Hematopoietic multipotent progenitor cell treated with erythropoietin and hydrocortisone succinate and interleukin-3 and kit ligand, for 17 days (in vitro differentiated cells): ENCODE results near the gene GSTP1.
"Not testable (repeated sequence)": the region's sequence is repeated elsewhere in the genome, so short reads cannot be mapped to it uniquely, and the experiment has no call there.

ENCODE experiments used
- DNase-seq: peaks from one replicate; pipeline ENCODE4 v3.0.0-alpha.2; 2015; ENCODE audit warnings: low spot score

Gene GSTP1

DNA sequence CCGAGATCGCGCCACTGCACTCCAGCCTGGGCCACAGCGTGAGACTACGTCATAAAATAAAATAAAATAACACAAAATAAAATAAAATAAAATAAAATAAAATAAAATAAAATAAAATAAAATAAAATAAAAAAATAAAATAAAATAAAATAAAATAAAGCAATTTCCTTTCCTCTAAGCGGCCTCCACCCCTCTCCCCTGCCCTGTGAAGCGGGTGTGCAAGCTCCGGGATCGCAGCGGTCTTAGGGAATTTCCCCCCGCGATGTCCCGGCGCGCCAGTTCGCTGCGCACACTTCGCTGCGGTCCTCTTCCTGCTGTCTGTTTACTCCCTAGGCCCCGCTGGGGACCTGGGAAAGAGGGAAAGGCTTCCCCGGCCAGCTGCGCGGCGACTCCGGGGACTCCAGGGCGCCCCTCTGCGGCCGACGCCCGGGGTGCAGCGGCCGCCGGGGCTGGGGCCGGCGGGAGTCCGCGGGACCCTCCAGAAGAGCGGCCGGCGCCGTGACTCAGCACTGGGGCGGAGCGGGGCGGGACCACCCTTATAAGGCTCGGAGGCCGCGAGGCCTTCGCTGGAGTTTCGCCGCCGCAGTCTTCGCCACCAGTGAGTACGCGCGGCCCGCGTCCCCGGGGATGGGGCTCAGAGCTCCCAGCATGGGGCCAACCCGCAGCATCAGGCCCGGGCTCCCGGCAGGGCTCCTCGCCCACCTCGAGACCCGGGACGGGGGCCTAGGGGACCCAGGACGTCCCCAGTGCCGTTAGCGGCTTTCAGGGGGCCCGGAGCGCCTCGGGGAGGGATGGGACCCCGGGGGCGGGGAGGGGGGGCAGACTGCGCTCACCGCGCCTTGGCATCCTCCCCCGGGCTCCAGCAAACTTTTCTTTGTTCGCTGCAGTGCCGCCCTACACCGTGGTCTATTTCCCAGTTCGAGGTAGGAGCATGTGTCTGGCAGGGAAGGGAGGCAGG lies at the start of gene GSTP1:
GSTP1 (plus strand) TSS at position 566 of the 958 bp plus-strand sequence; CDS start at position 598, 32 bp downstream.
- DNase-seq, result peak; percentile 36

DNA sequence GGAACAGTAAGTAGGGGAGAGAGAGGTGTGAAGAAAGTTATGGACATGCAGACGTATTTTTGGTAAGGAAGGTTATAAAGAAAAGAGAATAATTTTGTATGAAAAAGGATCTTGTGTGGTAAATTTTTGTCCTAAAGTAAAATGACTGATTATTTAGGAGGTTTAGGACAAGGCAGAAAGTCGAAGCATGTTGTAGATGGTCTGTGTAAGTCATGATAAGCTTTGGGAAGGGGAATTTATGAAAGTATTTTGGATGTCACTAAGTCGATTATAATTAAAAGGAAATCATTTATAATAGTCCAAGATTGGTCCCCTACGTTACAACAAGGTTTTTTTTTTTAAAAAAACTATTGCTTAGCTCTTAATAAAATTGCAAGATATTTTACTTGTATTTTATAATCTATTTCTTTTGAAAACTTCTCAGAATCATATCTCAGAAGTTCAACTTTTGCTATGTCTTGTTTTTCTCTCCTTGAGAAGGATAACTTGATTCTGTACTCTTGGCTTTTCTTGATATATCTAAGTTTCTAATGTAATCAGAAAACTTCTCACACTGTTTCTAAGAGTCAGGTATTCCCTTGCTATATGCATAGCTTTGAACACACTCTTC lies 49.4 kb upstream of the GSTP1 start:
- DNase-seq, result no peak

DNA sequence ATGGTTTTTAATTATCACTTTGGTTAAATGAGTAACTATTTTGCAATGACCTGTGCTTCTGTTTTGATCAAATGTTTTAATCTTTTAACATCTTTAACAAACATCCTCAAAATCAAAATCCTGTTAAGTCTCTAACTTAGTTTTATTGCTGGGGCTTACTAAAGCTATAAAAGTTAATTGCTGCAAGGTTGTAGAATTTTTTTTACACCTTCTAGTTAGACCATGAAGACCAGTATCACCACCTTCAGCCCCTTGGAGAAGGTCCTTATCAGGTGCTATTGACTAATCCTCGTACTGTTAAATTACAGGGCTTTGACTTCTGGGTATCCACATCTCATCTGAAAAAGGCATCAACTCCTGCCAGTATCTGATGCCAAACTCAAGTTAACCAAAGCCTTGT lies 48.1 kb upstream of the GSTP1 start:
- DNase-seq, result no peak

DNA sequence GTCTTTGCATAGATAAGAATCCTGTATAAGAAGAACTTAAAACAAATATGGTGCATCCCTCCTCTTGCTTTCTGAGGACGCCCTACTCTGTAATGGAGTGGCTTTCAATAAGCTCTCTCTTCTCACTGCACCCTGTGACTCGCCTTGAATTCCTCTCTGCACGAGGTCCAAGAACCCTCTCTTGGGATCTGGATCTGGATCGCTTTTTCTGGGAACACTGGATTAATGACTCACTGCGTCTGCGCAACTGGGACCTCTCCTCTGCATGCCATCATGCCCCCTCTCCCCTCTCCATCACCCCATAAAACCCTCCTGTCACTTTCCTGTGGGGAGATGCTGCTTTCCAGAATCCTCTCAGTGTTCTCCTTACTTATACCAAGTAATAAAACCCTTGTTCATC lies 45.3 kb upstream of the GSTP1 start:
- no peak for DNase-seq

DNA sequence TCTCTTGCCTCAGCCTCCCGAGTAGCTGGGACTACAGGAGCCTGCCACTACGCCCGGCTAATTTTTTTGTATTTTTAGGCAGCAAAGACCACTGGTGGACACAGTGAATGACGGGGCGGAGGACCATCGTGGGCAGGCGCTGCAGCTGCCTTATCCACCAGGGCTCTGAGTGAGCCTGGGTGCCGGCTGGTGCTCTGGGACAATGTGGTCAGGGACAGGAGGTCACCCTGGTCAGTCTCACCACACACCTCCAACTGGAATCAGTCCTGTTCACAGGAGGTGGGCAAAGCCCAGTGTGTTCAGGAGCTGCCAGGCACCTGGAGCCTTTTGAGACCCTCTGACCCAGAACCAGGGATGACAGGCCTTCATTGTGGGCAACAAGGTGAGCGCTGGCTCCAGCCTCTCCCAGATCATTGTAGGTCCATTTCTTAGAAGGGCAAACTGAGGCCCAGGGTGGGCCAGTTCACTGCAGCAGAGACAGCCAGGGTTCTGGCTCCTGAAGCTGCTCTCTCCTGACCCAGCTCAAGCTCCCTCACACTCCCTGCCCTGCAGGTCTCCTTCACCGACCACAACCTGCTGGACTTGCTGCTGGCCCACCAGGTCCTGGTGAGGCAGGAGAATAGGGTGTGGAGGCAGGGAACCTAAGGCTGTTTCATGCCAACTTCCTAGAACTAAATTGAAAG lies 44.6 kb upstream of the GSTP1 start:
- DNase-seq, result no peak

DNA sequence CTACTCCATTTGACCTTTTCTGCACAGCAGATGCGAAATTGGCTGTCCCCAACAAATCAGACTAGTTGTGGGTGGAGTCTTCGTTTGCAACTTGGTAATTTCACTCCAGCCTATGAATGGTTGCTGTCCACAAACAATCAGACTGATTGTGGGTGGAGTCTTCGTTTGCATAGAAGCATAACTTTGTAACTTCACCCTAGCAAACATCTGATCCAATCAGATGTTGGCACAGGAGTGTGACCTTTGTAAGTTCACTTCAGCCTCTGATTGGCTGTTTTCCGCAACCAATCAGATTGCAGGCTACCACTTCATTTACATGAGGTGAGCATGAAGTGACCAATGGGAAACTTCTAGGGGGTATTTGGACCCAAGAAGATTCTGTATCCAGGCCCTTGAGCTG lies 44.1 kb upstream of the GSTP1 start:
- DNase-seq, result no peak

DNA sequence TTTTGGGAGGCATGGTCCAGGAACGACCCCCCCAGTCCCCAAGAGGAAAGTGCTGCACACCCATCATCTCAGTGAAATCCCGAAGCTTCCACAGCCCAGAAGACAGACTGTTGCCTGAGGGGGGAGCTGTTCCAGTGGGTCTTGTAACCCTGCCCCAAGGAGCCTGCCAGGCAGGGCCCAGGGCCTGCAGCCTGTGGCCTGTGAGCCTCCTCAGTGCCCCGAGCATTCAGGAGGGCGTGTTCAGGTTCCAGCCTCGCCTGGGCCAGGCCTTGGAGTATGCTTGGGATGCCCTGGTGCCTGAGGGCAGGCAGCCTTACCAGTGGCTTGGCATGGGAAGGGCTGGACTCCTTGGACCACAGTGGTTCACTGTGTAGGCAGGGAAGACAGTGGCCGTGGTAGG lies 42.4 kb upstream of the GSTP1 start:
- no peak for DNase-seq

DNA sequence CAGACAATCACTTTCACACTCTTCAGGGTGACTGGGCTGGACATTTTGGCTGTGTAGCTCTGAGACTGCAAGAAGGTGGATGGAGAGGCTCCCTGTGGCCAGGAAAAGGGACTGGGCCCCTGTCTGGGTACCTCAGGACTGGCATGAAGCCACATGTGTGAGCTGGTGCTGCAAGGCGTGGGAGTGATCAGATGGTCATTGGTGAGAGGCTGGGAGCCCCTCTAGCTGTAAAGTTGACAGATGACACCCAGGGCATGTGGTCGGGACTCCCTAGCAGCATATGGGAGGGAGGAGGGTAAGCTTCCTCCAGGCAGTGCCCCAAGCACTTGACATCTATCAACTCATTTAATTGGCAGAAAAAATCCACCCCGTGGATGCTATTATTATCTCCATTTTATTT lies 41.4 kb upstream of the GSTP1 start:
- no peak for DNase-seq

DNA sequence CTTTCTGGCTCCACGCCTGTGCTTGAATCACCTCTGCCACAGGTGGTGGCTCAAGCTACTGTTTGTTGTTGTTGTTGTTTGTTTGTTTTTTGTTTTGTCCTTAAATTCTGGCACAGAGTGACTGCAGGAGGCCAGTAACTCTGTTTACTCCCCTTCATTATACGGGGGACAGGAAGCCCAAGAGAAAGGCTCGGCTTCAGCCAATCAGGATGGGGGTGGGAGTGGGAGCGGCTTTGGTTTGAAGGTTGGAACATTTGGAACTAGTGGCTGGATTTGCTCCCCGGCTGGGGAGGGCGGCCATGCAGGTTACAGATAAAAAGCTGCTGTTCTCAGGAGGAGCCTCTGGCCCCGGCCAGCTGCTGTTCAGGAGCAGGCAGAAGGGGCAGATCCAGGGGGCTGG lies 40.6 kb upstream of the GSTP1 start:
- DNase-seq, result no peak

DNA sequence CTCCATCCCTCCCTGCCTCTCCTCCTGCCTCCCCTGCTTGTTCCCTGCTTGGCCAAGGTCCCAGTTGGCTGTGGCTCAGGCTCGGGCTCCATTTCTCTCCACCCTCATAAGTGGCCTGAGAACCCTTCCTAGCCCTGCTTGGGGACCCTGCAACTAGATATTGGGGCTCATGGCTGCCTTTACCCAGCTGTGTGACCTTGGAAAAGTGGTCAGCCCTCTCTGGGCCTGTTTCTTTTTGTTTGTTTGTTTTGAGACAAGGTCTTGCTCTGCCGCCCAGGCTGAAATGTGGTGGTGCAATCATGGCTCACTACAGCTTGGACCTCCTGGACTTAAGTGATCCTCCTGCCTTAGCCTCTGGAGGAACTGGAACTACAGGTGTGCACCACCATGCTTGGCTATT lies 40.0 kb upstream of the GSTP1 start:
- DNase-seq, result no peak

DNA sequence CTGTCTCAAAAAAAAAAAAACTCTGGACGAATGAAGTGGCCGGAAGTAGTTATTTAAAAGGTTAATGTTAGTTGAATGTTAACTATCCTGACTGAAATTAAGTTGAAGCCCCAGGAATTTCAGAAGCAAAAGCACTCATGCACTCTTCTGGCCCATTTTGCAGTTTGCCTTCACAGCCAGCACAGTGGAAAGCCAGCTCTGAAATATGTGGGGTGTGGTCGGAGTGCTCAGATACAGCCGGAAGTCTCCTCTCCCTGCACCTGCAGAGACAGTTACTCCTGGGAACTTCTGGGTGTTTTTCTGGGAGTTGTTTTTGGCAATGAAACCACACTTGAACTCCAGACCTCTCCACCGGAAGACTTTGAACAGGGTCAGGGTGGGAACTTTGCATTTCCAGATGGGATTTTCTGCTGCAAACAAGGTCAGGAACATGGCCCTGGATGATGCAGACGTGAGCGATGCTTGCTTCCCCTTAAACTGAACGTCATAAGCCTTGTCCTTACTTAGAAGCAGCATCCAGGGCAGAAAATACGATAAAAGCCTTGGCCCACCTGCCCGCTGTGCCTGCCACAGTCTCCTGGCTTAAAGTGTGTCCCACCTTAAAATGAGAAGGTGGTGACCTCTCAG lies 38.9 kb upstream of the GSTP1 start:
- no peak for DNase-seq

DNA sequence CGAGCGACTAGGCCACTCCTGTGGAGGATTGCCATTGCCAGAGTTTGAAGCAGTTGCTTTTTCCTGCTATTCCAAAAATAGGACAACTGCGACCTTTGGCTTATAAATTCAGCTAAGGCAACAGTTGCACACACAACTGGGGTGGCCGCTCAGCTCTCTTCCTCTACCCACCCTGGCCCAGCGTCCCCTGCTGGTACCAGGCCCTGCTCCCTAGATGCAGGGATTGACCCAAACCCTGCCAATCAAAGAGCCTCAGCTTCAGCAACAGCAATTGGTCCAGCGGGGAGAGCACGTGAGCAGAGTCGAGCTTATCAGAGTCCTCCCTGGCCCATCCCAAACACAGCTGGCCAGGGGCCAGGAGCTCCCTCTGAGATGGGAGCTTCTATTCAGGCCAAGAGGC lies 38.3 kb upstream of the GSTP1 start:
- DNase-seq, result peak; percentile 25

DNA sequence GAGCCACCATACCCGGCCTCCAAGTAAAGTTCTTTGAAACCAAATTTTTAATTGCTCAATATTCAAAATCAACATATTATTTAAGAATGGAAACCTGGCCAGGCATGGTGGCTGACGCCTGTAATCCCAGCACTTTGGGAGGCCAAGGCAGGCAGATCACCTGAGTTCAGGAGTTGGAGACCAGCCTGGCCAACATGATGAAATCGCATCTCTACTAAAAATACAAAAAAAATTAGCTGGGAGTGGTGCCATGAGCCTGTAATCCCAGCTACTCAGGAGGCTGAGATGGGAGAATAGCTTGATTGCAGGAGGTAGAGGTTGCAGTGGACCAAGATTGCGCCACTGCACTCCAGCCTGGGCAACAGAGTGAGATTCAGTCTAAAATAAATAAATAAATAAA lies 35.5 kb upstream of the GSTP1 start:
- not testable (repeated sequence) for DNase-seq

DNA sequence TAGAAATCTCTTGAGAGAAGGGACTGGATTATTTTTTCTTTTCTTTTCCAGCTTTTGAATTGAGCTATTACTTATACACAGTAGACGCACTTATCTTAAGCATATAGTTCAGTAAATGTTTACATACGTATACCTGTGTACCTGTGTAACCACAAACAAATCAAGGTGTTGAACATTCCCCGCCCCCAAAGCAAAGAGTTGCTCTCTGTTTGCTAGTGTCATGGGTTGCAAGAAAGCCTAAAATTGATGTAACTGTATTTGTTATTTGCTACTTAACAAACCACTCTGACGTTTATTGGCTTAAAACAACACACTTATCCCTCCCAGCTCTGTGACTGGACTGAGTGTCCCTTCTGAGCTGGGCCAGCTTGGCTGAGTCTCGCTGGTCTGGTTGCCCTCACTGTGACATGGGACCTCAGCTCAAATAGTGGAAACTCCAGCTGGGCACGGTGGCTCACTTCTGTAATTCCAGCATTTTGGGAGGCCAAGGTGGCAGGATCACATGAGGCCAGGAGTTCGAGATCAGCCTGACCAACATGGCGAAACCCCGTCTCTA lies 35.0 kb upstream of the GSTP1 start:
- DNase-seq, result no peak

DNA sequence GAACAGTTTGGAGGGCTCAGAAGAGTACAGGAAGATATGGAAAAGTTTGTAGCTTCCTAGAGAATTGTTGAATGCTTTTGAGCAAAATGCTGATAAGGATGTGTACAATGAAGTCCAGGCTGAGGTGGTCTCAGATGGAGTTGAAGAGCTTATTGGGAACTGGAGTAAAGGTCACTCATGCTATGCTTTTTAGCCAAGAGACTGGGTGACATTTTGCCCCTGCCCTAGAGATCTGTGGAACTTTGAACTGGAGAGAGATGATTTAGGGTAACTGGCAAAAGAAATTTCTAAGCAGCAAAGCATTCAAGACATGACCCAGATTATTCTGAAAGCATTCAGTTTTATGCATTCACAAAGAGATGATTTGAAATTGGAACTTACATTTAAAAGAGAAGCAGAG lies 32.5 kb upstream of the GSTP1 start:
- DNase-seq, result no peak

DNA sequence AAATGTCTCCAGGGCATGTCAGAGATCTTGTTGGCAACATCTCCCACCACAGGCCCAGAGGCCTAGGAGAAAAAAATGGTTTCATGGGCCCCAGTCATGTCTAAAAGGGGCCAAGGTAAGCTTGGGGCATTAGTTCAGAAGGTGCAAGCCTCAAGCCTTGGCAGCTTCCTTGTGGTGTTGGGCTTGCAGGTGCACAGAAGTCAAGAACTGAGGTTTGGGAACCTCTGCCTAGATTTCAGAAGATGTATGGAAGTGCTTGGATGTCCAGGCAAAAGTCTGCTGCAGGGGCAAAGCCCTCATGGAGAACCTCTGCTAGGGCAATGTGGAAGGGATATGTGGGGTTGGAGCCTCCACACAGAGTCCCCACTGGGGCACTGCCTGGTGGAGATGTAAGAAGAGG lies 31.9 kb upstream of the GSTP1 start:
- DNase-seq, result not testable (repeated sequence)

DNA sequence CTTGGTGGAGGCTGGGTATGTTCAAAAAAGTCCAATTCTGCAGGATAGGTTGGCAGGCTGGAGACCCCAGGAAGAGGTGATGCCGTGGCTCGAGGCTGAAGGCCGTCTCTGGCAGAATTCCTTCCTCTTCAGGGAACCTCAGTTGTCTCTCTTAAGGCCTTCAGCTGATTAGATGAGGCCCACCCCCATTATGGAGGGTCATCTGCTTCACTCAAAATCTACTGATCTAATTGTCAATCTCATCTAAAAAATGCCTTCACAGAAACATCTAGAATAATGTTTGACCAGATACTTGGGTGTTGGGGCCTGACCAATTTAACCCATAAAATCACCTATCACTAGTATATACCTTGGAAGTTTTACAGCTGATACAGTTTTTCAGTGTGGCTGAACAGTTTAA lies 27.4 kb upstream of the GSTP1 start:
- DNase-seq, result no peak

DNA sequence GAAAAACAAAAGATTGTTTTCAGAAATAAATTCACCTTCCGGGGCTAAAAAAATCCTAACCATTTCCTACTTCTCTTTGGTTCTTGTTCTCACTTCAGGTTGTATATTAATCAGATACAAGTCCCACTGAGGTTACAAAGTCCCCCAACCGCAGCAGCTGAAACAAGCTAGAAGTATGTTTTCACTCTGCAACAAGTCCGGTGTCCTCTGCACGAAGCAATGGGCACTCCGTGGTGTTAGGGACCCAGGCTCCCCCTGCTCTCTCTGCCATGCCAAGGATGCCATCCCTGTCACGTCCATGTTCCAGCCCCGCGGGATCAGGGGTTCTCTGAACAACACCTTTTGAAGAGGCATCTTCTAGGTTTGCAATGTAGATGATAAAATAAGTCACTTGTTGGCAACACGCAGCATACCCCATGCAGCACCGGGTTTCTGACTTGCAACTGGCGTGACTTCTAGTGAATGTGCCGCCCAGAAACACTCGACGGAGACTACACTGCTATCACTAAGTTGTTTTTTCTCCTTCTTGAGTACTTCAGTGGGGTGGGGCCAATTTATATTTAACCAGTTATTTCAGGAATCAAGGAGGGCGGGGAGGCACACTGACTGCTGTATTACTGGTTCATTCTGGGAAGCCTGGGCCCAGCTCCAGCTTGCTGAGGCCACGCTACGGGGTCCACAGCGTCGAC lies 25.4 kb upstream of the GSTP1 start:
- no peak for DNase-seq

DNA sequence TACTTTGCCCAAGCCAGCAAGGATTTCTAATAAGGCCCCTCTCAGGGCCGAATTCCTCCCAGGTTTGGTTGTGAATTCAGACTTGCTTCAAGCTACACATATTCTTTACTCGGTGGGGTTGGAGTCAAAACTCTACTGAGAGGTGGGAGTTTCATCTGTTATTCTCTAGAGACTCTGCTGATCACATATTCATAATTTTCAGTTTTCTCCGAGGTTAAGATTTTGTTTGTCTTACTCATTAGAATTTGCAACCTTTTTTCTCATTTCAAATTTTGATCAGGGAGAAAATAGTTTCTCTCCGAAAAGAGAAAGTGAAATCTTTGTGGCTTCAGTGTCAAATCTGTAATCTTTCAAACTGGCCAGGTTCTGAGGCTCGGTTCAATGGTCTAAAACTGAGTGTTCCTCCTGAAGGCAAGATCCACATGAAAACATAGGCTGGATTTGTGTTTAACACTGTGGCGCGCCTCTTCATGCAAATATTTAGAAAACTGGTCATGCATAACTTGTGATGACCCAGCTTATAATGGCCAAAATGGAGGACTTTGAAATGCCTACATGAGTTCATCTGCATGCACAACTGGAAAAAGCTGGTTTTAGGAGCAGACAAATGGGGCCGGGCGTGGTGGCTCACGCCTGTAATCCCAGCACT lies 21.5 kb upstream of the GSTP1 start:
- DNase-seq, result no peak

DNA sequence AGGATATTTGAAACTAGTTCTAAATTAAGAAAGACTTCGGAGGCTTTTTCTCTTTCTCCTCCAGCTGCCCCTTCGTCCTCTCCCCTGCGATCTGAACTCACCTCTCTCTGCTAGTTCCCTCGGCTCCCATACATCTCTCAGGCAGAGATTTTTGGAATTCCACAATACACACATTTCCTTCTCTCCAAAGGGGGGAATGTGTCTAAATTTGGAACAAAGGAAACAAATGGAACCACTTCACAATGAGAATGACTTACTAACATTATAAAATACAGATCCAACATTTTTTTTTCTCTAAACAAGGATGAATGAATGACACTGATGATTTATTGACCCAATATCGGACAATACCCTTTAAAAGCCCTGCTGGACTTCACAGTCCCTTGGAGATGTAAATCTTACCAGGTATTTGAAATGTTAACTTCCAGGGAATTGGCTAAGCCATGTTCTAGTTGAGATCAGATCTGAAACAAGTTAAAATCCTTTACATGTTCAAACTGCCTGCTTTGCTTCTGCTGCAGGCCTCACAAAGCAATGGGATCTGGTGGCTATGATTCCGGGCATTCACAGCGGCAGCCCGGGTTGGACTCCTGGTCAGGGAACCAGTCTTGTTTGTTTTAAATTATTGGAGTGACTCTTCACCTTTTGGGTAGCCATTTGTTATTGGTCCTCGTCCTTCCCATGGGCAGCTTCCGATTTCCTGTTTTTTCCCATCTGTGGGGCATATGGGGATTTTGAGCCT lies 20.5 kb upstream of the GSTP1 start:
- no peak for DNase-seq
